ENCODE measurements around the gene CLCN2. TPM values are rescaled to one million over a fixed set of nuclear protein-coding genes. Genes with fewer than 3 reads are reported as not detected.

Gene CLCN2
- 3.5 TPM for total RNA-seq

- peak in 1 of 3 donors; percentile 20 for DNase-seq (ENCODE audit: low read depth in 2 of 3, low spot score in 2 of 3)
These were observed at the start of gene CLCN2, which contains the start of gene POLR2H for GRCh38 chr3:184361532-184361931. Gene CLCN2, minus strand, starts transcription at chr3:184361605. Its CDS starts 126 bp downstream, at chr3:184361479. Gene POLR2H, plus strand, starts transcription at chr3:184361710. Its CDS starts 1,783 bp downstream, at chr3:184363493.

- DNase-seq (ENCODE audit: low read depth in 2 of 3, low spot score in 2 of 3) = no peak
These were observed 48.6 kb upstream of the CLCN2 start for GRCh38 chr3:184409946-184410500.

GRCh38 chr3:184409331-184409926 is 48.0 kb upstream of the CLCN2 start:
- DNase-seq (ENCODE audit: low read depth in 2 of 3, low spot score in 2 of 3) = no peak

GRCh38 chr3:184405075-184406030 is 43.9 kb upstream of the CLCN2 start:
- peak in 2 of 3 donors; percentile 40 to 81 for DNase-seq (ENCODE audit: low read depth in 2 of 3, low spot score in 2 of 3)

GRCh38 chr3:184399410-184399809 is 38.0 kb upstream of the CLCN2 start:
- no peak for DNase-seq (ENCODE audit: low read depth in 2 of 3, low spot score in 2 of 3)

- no peak for DNase-seq (ENCODE audit: low read depth in 2 of 3, low spot score in 2 of 3)
These were observed 33.9 kb upstream of the CLCN2 start for GRCh38 chr3:184395320-184395660.

GRCh38 chr3:184391266-184391665 is 29.9 kb upstream of the CLCN2 start:
- no peak for DNase-seq (ENCODE audit: low read depth in 2 of 3, low spot score in 2 of 3)

- DNase-seq (ENCODE audit: low read depth in 2 of 3, low spot score in 2 of 3) = no peak
These were observed 28.6 kb upstream of the CLCN2 start for GRCh38 chr3:184389935-184390528.

GRCh38 chr3:184389384-184389783 is 28.0 kb upstream of the CLCN2 start:
- no peak for DNase-seq (ENCODE audit: low read depth in 2 of 3, low spot score in 2 of 3)

- DNase-seq (ENCODE audit: low read depth in 2 of 3, low spot score in 2 of 3) = no peak
These were observed 27.5 kb upstream of the CLCN2 start for GRCh38 chr3:184388936-184389230.

GRCh38 chr3:184388164-184388935 is 26.9 kb upstream of the CLCN2 start:
- no peak for DNase-seq (ENCODE audit: low read depth in 2 of 3, low spot score in 2 of 3)

- DNase-seq (ENCODE audit: low read depth in 2 of 3, low spot score in 2 of 3) = no peak
These were observed 25.8 kb upstream of the CLCN2 start for GRCh38 chr3:184387174-184387714.

GRCh38 chr3:184386047-184386806 is 24.8 kb upstream of the CLCN2 start:
- no peak for DNase-seq (ENCODE audit: low read depth in 2 of 3, low spot score in 2 of 3)

- DNase-seq (ENCODE audit: low read depth in 2 of 3, low spot score in 2 of 3) = no peak
These were observed 23.5 kb upstream of the CLCN2 start for GRCh38 chr3:184384856-184385422.

- no peak for DNase-seq (ENCODE audit: low read depth in 2 of 3, low spot score in 2 of 3)
These were observed 22.9 kb upstream of the CLCN2 start for GRCh38 chr3:184384342-184384741.

GRCh38 chr3:184383033-184383740 is 21.8 kb upstream of the CLCN2 start:
- no peak for DNase-seq (ENCODE audit: low read depth in 2 of 3, low spot score in 2 of 3)

GRCh38 chr3:184382326-184383032 is 21.1 kb upstream of the CLCN2 start:
- DNase-seq (ENCODE audit: low read depth in 2 of 3, low spot score in 2 of 3) = no peak

Measured in hematopoietic multipotent progenitor cell (in vitro differentiated cells).